NCI-H2196 (cell line): ENCODE measurements around the gene FASTK.
"Not testable (repeated sequence)": the region's sequence is repeated elsewhere in the genome, so short reads cannot be mapped to it uniquely, and the experiment has no call there.

Experiments
- DNase-seq: peaks from one replicate; lab custom pipeline; 2025; ENCODE audit not compliant: unreplicated experiment; lab: John Stamatoyannopoulos, UW

Gene FASTK

GRCh38 chr7:151053096-151053495 lies 27.5 kb downstream of the FASTK start:
- DNase-seq, result no peak

DNA sequence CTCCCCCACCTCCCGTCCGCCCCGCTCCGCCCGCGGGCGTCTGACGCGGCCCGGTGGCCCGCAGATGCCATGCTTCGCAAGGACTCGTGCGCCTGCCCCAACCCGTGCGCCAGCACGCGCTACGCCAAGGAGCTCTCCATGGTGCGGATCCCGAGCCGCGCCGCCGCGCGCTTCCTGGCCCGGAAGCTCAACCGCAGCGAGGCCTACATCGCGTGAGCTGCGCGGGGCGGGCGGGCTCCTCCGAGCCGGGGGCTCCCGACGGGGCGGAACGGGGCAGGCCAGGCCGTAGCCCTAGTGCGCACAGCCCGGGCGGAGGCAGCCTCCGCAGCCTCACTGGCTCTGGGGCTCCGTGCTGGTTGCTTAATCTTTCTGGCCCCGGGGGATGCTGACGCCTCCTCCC lies 29.5 kb downstream of the FASTK start:
- DNase-seq, result no peak

DNA sequence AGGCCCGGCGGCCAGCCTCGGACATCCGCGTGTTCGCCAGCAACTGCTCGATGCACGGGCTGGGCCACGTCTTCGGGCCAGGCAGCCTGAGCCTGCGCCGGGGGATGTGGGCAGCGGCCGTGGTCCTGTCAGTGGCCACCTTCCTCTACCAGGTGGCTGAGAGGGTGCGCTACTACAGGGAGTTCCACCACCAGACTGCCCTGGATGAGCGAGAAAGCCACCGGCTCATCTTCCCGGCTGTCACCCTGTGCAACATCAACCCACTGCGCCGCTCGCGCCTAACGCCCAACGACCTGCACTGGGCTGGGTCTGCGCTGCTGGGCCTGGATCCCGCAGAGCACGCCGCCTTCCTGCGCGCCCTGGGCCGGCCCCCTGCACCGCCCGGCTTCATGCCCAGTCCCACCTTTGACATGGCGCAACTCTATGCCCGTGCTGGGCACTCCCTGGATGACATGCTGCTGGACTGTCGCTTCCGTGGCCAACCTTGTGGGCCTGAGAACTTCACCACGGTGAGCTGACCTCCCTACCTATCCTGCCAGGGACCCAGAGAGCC lies 31.6 kb downstream of the FASTK start:
- DNase-seq, result no peak

- DNase-seq, result no peak
Observed at GRCh38 chr7:151047976-151048815, 32.4 kb downstream of the FASTK start, which contains the start of gene ASIC3. ASIC3 (plus strand) TSS chr7:151048531; CDS start chr7:151048886, 355 bp downstream.

- DNase-seq, result no peak
Observed at GRCh38 chr7:151046603-151047573, 33.7 kb downstream of the FASTK start.

GRCh38 chr7:151045967-151046366 lies 34.6 kb downstream of the FASTK start:
- DNase-seq, result no peak

- DNase-seq, result no peak
Observed at GRCh38 chr7:151045262-151045661, 35.3 kb downstream of the FASTK start.

GRCh38 chr7:151043959-151044358 lies 36.6 kb downstream of the FASTK start:
- no peak for DNase-seq

GRCh38 chr7:151043449-151043848 lies 37.2 kb downstream of the FASTK start:
- not testable (repeated sequence) for DNase-seq

DNA sequence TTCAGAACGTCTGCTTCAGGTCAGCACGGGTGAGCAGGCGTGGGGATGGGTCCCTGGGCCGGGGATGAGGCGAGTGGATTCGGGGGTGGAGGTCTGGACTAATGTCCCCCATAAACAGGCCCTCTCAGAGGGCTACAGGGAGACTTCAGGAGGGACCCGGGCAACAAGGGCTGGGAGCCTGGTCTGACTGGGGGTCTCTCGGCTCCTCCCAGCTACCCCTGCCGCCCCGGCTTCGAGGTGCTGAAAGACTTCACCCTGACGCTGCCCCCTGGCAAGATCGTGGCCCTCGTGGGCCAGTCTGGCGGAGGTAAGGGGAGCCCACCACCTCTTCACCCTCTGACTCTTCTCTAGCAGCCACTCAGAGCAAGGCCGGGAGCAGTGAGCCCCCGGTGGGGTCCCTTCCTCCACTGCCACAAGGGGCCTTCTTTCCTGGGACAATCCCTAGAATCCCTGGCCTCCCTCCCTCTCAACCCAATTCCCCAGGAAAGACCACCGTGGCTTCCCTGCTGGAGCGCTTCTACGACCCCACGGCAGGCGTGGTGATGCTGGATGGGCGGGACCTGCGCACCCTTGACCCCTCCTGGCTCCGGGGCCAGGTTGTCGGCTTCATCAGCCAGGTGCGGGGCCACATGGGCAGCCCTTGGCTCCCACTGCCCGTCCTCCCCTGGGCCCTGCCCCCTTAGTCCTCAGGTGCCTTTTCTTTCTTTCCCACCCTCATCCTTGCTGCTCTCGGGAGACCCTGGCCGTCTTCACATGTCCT lies 39.8 kb downstream of the FASTK start:
- no peak for DNase-seq

- DNase-seq, result no peak
Observed at GRCh38 chr7:151039850-151040548, 40.6 kb downstream of the FASTK start.

DNA sequence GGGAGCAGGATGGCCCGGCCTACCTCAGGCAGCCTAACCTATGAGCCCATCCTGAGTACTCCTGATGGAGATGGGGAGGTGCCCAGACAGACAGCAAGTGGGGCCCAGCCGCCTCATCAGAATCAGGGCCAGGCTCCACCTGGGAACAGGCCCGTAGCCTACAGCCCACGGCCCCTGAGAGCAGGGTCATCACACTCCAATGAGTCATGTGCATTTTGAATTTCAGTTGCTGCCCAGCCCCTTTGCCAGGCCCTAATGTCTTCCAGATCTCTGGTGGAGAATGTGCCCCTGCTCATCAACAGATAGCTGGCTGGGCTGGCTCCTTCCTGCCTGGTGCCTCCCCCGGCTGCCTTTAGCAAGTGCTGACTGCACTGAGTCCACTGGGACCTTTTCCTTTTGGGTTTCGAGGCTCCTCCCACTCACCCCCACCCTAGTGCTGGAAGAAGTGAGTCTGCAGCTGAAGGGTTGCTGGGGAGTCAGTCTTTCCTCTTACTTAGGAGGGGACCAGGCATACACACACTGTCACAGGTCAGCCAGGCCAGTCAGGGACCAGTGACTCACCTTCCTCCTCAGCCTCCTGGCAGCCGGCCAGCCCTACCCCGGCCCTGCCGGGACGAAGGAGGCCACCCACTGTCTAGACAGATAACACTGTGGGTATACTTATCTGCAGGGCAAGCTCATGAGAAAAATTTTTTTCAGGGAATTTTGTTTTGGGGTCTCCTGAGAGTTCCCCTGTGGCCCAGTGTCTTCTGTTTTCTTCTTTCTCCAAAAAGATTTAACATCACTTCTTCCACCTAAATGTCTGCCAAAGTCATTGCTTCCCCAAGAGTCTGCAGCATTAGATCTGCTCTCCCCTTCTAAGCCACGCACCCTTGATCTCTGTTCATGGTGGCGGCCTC lies 41.4 kb downstream of the FASTK start:
- DNase-seq, result peak; percentile 62

GRCh38 chr7:151035902-151036301 lies 44.7 kb downstream of the FASTK start:
- DNase-seq, result no peak

GRCh38 chr7:151035026-151035717 lies 45.4 kb downstream of the FASTK start:
- no peak for DNase-seq

DNA sequence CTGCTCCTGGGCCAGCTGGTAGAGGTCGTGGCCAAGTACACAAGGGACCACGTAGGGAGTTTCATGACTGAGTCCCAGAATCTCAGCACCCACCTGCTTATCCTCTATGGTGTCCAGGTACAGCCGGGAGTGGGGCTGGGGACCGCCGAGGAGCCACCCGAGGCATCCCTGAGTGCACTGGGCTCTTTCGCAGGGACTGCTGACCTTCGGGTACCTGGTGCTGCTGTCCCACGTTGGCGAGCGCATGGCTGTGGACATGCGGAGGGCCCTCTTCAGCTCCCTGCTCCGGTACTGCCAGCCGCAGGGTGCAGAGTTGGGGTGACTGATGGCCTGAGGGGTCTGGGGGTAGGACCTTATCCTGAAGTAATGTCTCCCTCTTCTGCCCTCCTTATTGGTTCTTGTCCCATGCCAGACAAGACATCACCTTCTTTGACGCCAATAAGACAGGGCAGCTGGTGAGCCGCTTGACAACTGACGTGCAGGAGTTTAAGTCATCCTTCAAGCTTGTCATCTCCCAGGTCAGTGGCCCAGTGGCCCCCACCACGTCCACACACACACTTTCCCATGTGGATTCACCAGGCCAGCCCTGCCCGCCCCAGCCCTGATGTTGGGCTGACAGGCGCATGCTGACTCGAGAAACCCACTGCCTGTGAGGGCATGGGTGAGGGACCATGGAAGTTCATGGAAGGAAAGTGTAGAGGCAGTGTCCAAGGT lies 46.1 kb downstream of the FASTK start:
- no peak for DNase-seq

DNA sequence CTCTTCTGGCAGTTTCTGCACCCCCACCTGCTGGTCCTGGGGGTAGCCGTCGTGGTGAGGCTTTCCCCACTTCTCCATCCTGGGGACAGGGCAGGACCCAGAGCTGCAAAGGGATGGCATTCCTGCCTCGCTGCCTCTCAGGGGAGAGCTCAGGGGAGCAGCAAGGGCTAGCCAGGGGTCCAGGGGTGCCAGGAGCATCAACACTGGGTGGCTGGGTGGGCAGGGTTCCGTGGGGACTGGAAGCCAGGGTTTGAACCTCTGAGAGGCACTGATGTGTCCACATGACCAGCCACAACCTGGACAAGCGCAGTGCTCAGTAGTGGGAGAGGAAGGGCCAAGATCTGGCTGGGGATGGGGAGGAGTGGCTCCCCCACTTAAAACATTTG lies 46.8 kb downstream of the FASTK start:
- no peak for DNase-seq

DNA sequence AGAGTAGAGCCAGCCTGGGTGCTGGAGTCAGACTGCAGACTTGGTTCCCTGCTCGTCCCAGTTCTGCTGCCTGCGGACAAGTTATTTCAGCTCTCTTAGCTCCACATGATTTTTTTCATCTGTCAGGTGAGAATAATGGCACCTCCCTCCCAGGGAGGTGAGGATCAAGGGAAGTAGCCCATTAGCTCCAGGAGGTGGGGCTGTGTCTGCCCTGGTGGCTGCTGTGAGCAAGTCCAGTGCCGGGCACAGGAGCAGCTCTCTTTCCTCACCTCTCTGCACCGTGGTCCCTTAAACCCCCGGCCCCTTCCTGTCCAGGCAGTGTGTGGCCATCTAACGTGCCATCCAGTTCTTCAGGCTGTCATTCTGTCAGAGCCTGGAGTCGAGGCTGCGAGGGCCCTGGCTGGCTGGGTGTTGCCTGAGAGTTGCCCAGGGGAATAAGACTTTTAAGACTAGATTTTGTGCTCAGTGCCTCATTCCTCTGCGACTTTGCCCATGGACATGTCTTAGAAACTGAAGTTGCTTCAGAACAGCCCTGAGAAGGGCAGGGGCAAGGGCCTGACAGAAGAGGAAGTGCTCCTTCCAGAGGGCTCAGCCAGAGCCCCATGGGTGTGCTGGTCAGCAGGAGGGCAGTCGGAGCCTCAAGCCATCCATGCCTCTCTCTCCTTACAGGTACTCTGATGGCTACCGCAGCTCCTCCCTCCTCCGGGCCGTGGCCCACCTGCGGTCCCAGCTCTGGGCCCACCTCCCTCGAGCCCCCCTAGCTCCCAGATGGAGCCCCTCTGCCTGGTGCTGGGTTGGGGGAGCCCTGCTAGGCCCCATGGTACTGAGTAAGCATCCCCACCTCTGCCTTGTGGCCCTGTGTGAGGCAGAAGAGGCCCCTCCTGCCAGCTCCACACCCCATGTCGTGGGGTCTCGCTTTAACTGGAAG lies 47.4 kb downstream of the FASTK start:
- DNase-seq, result no peak
